B cell (primary cell): ENCODE data around the gene RCSD1. TPM values are rescaled to one million over a fixed set of nuclear protein-coding genes. Genes with fewer than 3 reads are reported as not detected.

Experiments
- ATAC-seq: fragments of 200-7000 bp; cut with Tn5 transposase; one replicate; pipeline ENCODE4 v1.10.0; 2021; ENCODE audit warnings: low read depth, mild to moderate bottlenecking, moderate number of reproducible peaks, moderate library complexity
- CTCF ChIA-PET: fragments of 350-600 bp; sonication (Branson Sonifier 250); formaldehyde crosslinking; loops from one replicate; lab custom pipeline; 2021; ENCODE audit warnings: antibody characterized with exemption, inconsistent platforms; lab: Charles Lee
- POLR2A ChIA-PET: fragments of 350-600 bp; sonication (Branson Sonifier 250); formaldehyde crosslinking; loops from one replicate; lab custom pipeline; 2021; ENCODE audit warnings: antibody characterized with exemption; lab: Charles Lee
- DNase-seq: peaks from one replicate; pipeline ENCODE4 v3.0.0; 2013
- H2AFZ ChIP-seq: 2 replicates; pipeline ENCODE4 v1.6.1; 2012; ENCODE audit warnings: mild to moderate bottlenecking, low read depth, low read length; ENCODE audit not compliant: insufficient read depth, poor library complexity, severe bottlenecking
- H3K27ac ChIP-seq, 2 donors: 1 replicate in 1 of 2; 2 replicates in 1 of 2; pipeline ENCODE4 v1.5.1; 2012 to 2013; ENCODE audit warnings: low read length in 2 of 2, mild to moderate bottlenecking in 2 of 2, moderate library complexity in 1 of 2
- H3K27me3 ChIP-seq, 4 experiments: fragments of 200-600 bp in 1 of 4; sonication (generic) in 1 of 4; replicated peaks in 1 of 4; 1 replicate in 2 of 4; 2 replicates in 2 of 4; pipeline versions ENCODE4 v1.6.1 to v1.7.0; 2013 to 2016; ENCODE audit warnings: low read length in 3 of 4, mild to moderate bottlenecking in 2 of 4, mixed read lengths in 1 of 4, moderate library complexity in 1 of 4; ENCODE audit not compliant: insufficient read depth in 4 of 4, control insufficient read depth in 3 of 4; ENCODE audit errors: control extremely low read depth in 1 of 4
- H3K36me3 ChIP-seq, 2 experiments: replicated peaks in 1 of 2; 1 replicate in 1 of 2; 2 replicates in 1 of 2; pipeline versions ENCODE4 v1.6.1 to v1.7.1; 2013; ENCODE audit warnings: low read length in 1 of 2; ENCODE audit not compliant: insufficient read depth in 2 of 2, control insufficient read depth in 1 of 2; ENCODE audit errors: control extremely low read depth in 1 of 2, extremely low read depth in 1 of 2
- H3K4me1 ChIP-seq, 2 donors: fragments of 200-600 bp in 1 of 2; sonication (generic) in 1 of 2; 1 replicate in 1 of 2; 2 replicates in 1 of 2; pipeline versions ENCODE4 v1.5.1 to v1.6.1; 2013 to 2017; ENCODE audit warnings: low read length in 2 of 2; ENCODE audit not compliant: control insufficient read depth in 2 of 2, insufficient read depth in 2 of 2
- H3K4me2 ChIP-seq: replicated peaks from 2 replicates; pipeline ENCODE3; 2012; ENCODE audit warnings: mild to moderate bottlenecking, low read depth, low read length; ENCODE audit not compliant: poor library complexity, severe bottlenecking
- H3K4me3 ChIP-seq, 5 experiments: fragments of 200-600 bp in 1 of 5; sonication (generic) in 1 of 5; 1 replicate in 3 of 5; 2 replicates in 2 of 5; pipeline versions ENCODE4 v1.5.1 to v1.7.0; 2011 to 2016; ENCODE audit warnings: low read length in 4 of 5, mild to moderate bottlenecking in 4 of 5, low read depth in 2 of 5, control low read depth in 1 of 5, moderate library complexity in 1 of 5; ENCODE audit not compliant: insufficient read depth in 1 of 5; ENCODE audit errors: control extremely low read depth in 1 of 5, extremely low read depth in 1 of 5
- H3K79me2 ChIP-seq: fragments of 200-600 bp; sonication (generic); one replicate; pipeline ENCODE4 v1.6.0; 2016; ENCODE audit warnings: low read length; ENCODE audit not compliant: control insufficient read depth, insufficient read depth
- H3K9ac ChIP-seq: fragments of 200-600 bp; sonication (generic); 2 replicates; pipeline ENCODE4 v1.6.1; 2017; ENCODE audit warnings: mild to moderate bottlenecking, low read length, moderate library complexity
- H3K9me3 ChIP-seq, 3 donors: one replicate each; pipeline versions ENCODE4 v1.6.1 to v1.7.1; 2013; ENCODE audit warnings: low read length in 2 of 3; ENCODE audit not compliant: control insufficient read depth in 2 of 3, insufficient read depth in 1 of 3; ENCODE audit errors: control extremely low read depth in 1 of 3
- H4K20me1 ChIP-seq: 2 replicates; pipeline ENCODE4 v1.6.0; 2012; ENCODE audit warnings: mild to moderate bottlenecking, low read length; ENCODE audit not compliant: insufficient read depth, control insufficient read depth, poor library complexity, severe bottlenecking
- H3K27ac Mint-ChIP-seq: one replicate; pipeline ENCODE4 v1.8.0; 2021; ENCODE audit warnings: mixed read lengths
- H3K27me3 Mint-ChIP-seq: one replicate; pipeline ENCODE4 v1.8.0; 2021; ENCODE audit warnings: mixed read lengths
- H3K4me1 Mint-ChIP-seq: one replicate; pipeline ENCODE4 v1.8.0; 2021; ENCODE audit warnings: mixed read lengths
- H3K4me3 Mint-ChIP-seq: one replicate; pipeline ENCODE4 v1.8.0; 2021; ENCODE audit warnings: mixed read lengths
- H3K9me3 Mint-ChIP-seq: one replicate; pipeline ENCODE4 v1.8.0; 2022; ENCODE audit warnings: mixed read lengths; ENCODE audit not compliant: insufficient read depth
- CTCF ChIP-seq: fragments of 200-600 bp; IDR thresholded peaks from one replicate; pipeline ENCODE4 v1.8.0; 2022; ENCODE audit warnings: antibody characterized with exemption, mild to moderate bottlenecking
- EZH2 ChIP-seq: IDR thresholded peaks from 2 replicates; pipeline ENCODE4 v1.6.1; 2012; ENCODE audit warnings: borderline replicate concordance, low read depth, mild to moderate bottlenecking, moderate library complexity, low read length; ENCODE audit not compliant: insufficient read depth, poor library complexity, severe bottlenecking
- WGBS: methylation state at CpG from one replicate; pipeline ENCODE4 v1.1.5; 2013; ENCODE audit warnings: missing lambda C conversion rate; ENCODE audit not compliant: insufficient coverage; 5-methylcytosine and 5-hydroxymethylcytosine counted together
- intact Hi-C: fragments of 100-400 bp; cut with micrococcal nuclease; formaldehyde crosslinking; loops from one replicate; pipeline ENCODE4 v1.10.0; 2022
- polyA plus RNA-seq: library from polyadenylated mRNA; depleted of rRNA; stranded (reverse); fragments of >200 nt; gene quantifications from 2 replicates; pipeline ENCODE4 v1.2.3, GENCODE V29; 2012
- total RNA-seq, 2 donors: library from RNA; stranded (reverse); fragments of 120-200 nt in 1 of 2; gene quantifications; 1 replicate in 1 of 2; 2 replicates in 1 of 2; pipeline versions ENCODE4 v1.2.3 to v1.2.4, GENCODE V29; 2013 to 2022

The RCSD1 gene
- total and polyA plus RNA-seq, 2 donors (not counting 1 experiment from before 2014, with no cell fraction given), result 129 to 525 TPM

GRCh38 chr1:167734841-167735240, 104.8 kb downstream of the RCSD1 start:
- Histone ChIP-seq H2AFZ (no peak overlapping the region), H3K4me1 (no peaks in the 10 kb centered on the region), H3K4me3 (no peak overlapping the region), H3K4me2 (no peak overlapping the region), H3K9ac (no peak overlapping the region), H3K27me3 (no peaks in the 10 kb centered on the region), H3K79me2 (peaks cover 77% of the 10 kb centered on the region), H3K9me3 (no peaks in the 10 kb centered on the region), H3K36me3 (peaks cover 0 to 7% of the 10 kb centered on the region in 2 experiments), H3K27ac (no peak overlapping the region), H4K20me1 (peaks cover 4% of the 10 kb centered on the region)
- WGBS, result no CpG with 5 or more reads among the region's 1 CpG
- intact Hi-C loops, result no loop called here
- no peak overlapping the region for H3K27ac Mint-ChIP-seq
- TF ChIP-seq CTCF (no peak), EZH2 (no peak)
- POLR2A ChIA-PET, result no interaction called here
- ATAC-seq, result no peak
- no peak for DNase-seq
- H3K4me3 Mint-ChIP-seq, result no peak overlapping the region
- H3K9me3 Mint-ChIP-seq, result no peaks in the 10 kb centered on the region
- CTCF ChIA-PET, result no interaction called here
- H3K4me1 Mint-ChIP-seq, result peaks cover 3% of the 10 kb centered on the region
- no peaks in the 10 kb centered on the region for H3K27me3 Mint-ChIP-seq

GRCh38 chr1:167737169-167737568, 107.1 kb downstream of the RCSD1 start:
- H2AFZ ChIP-seq, result no peak overlapping the region
- ChIA-PET CTCF (no interaction called here), POLR2A (no interaction called here)
- ATAC-seq, result no peak
- 95% methylated on average over 3 of the region's 4 CpGs for WGBS
- no peak for DNase-seq
- no peak overlapping the region for H3K27ac Mint-ChIP-seq
- TF ChIP-seq EZH2 (no peak), CTCF (no peak)
- H3K79me2 ChIP-seq, result peaks cover 75% of the 10 kb centered on the region
- no peaks in the 10 kb centered on the region for H3K9me3 Mint-ChIP-seq
- peaks cover 4% of the 10 kb centered on the region for H4K20me1 ChIP-seq
- H3K27me3 ChIP-seq, result no peaks in the 10 kb centered on the region
- no peak overlapping the region for H3K9ac ChIP-seq
- H3K4me3 ChIP-seq, result no peak overlapping the region
- intact Hi-C loops, result no loop called here
- peaks cover 10% of the 10 kb centered on the region for H3K4me1 Mint-ChIP-seq
- H3K27ac ChIP-seq, result no peak overlapping the region
- no peaks in the 10 kb centered on the region for H3K27me3 Mint-ChIP-seq
- peaks cover 0 to 3% of the 10 kb centered on the region in 2 experiments for H3K36me3 ChIP-seq
- no peak overlapping the region for H3K4me3 Mint-ChIP-seq
- H3K4me1 ChIP-seq, result no peaks in the 10 kb centered on the region
- no peak overlapping the region for H3K4me2 ChIP-seq
- H3K9me3 ChIP-seq, result no peaks in the 10 kb centered on the region
